Posterior cingulate gyrus (tissue), 11 donors: ENCODE results near the gene LCE2A.
"Not testable (repeated sequence)": the region's sequence is repeated elsewhere in the genome, so short reads cannot be mapped to it uniquely, and the experiment has no call there.

Source experiments
- DNase-seq, 10 donors: peaks; one replicate each; pipeline versions ENCODE4 v3.0.0 to v3.0.0-alpha.2; 2020 to 2021; ENCODE audit warnings: mixed read lengths in 3 of 10
- intact Hi-C: fragments of 100-400 bp; cut with DNase I; formaldehyde crosslinking; loops from one replicate; pipeline ENCODE4 v1.15.1; 2023

The LCE2A gene

DNA sequence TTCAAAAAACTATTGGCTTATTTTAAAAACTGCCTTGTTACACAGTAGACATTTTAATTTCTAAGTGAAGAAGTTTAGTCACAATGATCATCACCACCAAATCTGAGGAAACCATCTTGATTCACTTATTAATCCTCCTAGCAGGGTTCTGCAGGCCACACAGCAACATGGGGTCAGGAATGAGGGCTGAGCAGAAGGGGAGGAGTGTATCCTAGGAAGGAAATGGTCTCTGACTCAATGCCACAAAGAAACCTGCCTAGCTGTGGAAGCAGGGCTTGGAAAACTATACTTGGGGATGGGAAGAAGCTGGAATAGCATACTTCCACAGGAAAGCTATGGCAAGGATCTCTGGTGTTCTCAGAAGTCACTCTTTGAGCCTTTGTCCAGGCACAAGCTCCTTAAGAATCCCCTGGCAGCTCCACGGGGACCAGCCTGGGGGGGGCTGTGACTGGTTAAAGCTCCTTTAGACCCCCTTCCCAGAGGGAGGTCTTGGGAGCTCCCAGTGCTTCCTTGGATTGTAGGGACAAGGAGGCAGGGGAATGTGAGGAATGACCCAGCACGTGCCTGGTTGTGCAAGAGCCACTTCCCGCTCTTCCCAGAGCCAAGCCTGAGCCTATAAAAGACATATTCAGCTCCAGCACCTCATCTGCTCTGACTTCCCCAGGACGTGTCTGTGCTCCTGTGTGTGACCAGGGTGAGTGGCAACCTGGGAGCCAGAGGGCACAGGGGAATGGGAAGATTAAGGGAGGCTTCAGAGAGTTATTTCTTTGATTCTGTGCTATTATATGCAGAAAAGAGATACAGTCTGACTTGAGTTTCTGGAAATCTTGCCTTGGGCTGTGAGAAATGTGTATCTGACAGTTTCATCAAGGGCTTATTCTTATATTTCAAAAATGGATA, at the start of gene LCE2A:
TSS of gene LCE2A (plus strand) at position 645 of the 900 bp plus-strand sequence. CDS start 557 bp downstream, outside the sequence.
- intact Hi-C loops, result no loop called here
- DNase-seq, result no peak

- peak in 9 of 10 donors; percentile 17 to 88 (median 55) for DNase-seq
- intact Hi-C loops, result loop anchor here (5.0 kb wide), 2 partner anchors 318 to 568 kb away; partner anchors contain the start of gene SPRR4
Observed at GRCh38 chr1:152654110-152654509, 44.0 kb upstream of the LCE2A start.

DNA sequence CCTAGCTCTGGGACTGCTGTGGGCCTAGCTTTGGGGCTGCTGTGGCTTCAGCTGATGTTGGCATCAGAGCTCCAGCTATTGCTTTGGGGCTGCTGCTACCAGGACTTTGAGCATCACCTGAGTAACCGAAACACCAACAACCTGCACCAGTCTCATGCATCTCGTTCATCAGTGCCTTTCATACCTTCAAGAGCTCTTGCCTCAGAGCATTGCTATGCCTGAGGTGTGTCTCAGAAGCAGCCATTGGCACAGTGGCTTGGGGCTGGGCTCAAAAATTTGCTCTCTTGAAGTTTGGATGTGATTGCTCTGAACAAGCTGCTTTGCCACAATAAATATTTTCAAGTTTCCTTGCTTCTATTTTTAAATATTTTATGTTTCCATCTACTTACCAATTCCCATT, 41.7 kb upstream of the LCE2A start:
- DNase-seq, result no peak
- intact Hi-C loops, result no loop called here

- DNase-seq, result no peak
- intact Hi-C loops, result no loop called here
Observed at GRCh38 chr1:152657677-152658076, 40.5 kb upstream of the LCE2A start.

GRCh38 chr1:152658649-152659048, 39.5 kb upstream of the LCE2A start:
- no peak for DNase-seq
- intact Hi-C loops, result no loop called here

GRCh38 chr1:152663098-152663497, 35.0 kb upstream of the LCE2A start, which contains the start of gene LCE2D:
LCE2D (plus strand) TSS chr1:152663380; CDS start chr1:152664106, 726 bp downstream.
- DNase-seq, result no peak
- intact Hi-C loops, result no loop called here

- DNase-seq, intact Hi-C loops: not testable (repeated sequence)
Observed at GRCh38 chr1:152666171-152666570, 32.0 kb upstream of the LCE2A start.

DNA sequence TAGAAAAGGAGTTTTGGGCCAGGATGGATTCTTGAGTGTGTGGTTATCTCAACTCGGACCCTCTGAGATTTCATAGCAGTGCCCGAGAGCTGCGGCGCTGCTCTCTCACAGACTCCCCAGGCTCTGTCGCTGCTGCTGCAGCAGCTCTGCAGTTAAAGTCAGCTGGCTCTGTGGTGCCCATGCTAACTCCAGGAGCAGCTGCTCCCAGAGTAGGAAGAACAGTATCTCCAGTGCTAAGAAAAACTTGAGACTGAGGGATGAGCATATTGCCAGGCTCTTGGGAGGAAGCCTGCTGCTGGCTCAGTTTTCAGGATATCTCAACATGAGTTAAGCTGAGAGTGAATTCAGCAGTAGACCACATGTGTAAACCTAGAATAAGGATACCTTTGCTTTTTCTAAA, 30.5 kb upstream of the LCE2A start:
- DNase-seq, result peak in 8 of 10 donors; percentile 12 to 92 (median 46)
- intact Hi-C loops, result no loop called here

DNA sequence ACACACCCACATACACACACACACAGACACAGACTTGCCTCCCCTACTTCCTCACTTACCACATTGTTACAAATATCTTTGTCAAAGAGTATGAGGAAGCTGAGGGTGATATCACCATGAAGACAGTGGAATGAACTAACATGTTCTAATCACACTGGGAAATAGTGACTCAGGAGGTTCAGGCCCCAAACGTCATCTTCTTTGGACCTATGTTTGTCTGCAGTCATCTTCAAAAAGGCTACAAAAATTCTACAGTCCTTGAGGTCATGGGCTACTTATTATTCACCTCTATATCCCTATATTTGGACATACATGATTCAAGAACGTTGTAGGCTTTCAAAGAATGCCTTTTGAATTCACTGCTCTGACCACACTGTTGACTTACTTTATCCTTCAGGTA, 25.1 kb upstream of the LCE2A start:
- DNase-seq, result no peak
- intact Hi-C loops, result no loop called here

GRCh38 chr1:152674983-152675382, 23.2 kb upstream of the LCE2A start, which contains the start of gene LCE2C:
LCE2C (plus strand) TSS chr1:152675279; CDS start chr1:152676016, 737 bp downstream.
- intact Hi-C loops, DNase-seq: not testable (repeated sequence)

- intact Hi-C loops, result no loop called here
- DNase-seq, result peak in 1 of 10 donors; percentile 80
Observed at GRCh38 chr1:152679459-152679858, 18.7 kb upstream of the LCE2A start.

DNA sequence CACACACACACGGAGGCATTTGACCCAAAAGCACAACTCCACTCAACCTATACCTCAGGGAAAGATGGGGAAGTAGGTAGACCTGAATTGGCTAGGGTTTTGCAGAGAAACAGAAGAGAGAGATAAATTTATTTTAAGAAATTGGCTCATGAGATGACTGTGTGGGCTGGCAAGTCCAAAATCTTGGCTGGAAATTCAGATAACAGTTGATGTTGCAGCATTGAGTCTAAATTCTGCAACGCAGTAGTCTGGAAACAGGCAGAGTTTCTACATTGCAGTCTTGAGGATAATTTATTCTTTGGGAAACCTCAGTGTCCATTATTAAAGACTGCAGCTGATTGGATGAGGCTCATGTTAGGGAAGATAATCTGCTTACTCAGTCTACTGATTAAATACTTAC, 16.5 kb upstream of the LCE2A start:
- no peak for DNase-seq
- intact Hi-C loops, result no loop called here

- intact Hi-C loops, result no loop called here
- no peak for DNase-seq
Observed at GRCh38 chr1:152683846-152684245, 14.3 kb upstream of the LCE2A start.

DNA sequence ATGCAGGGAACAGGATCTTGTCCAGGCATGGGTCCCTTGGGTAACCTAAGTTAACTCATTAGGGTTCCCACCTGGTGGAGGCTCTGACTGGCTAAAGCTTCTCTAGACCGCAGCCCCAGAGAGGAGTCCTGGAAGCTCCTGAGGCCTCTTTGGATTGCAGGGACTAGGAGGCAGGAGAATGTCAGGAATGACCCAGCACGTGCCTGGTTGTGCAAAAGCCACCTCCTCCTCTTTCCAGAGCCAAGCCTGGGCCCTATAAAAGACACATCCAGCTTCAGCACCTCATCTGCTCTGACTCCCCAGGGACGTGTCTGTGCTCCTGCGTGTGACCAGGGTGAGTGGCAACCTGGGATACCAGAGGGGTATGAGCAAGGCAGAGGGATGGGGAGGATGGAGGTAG, 12.3 kb upstream of the LCE2A start, which contains the start of gene LCE2B:
TSS of gene LCE2B (plus strand) at position 301 of the 400 bp plus-strand sequence. CDS start 721 bp downstream, outside the sequence.
- intact Hi-C loops, DNase-seq: not testable (repeated sequence)

DNA sequence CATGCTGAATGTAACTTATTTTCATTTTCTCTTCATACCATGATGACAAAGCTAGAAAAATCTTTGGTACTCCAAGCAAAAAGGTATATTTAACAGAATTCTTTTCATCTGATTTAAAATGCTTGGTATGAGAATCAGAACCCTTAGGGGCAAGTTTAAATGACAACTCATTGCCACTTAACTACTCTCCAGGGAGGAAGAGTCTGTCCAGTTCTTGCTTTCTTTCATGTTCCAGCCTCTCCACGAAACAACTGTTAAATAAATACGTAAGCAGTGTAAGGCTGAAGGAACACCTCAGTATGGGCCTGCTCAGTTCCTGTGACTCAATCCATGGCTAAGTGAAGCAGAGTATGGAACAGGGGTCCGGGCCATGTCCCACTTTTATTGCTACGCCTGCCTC, 1.6 kb downstream of the LCE2A start:
- DNase-seq, result no peak

GRCh38 chr1:152707860-152708259, 9.7 kb downstream of the LCE2A start, which contains the start of gene LCE4A:
LCE4A (plus strand) TSS chr1:152708160; CDS start chr1:152709076, 916 bp downstream.
- DNase-seq, result no peak
- intact Hi-C loops, result no loop called here

More for the DNA sequence above, 1.6 kb downstream of the LCE2A start:
- intact Hi-C loops, result no loop called here

- intact Hi-C loops, result no loop called here
- no peak for DNase-seq
Observed at GRCh38 chr1:152718238-152718637, 20.1 kb downstream of the LCE2A start.

- intact Hi-C loops, result loop anchor here (5.0 kb wide), 1 partner anchor 52 kb away; the partner anchor contains the start of gene LCE1F
- DNase-seq, result no peak
Observed at GRCh38 chr1:152725261-152725660, 27.1 kb downstream of the LCE2A start.

DNA sequence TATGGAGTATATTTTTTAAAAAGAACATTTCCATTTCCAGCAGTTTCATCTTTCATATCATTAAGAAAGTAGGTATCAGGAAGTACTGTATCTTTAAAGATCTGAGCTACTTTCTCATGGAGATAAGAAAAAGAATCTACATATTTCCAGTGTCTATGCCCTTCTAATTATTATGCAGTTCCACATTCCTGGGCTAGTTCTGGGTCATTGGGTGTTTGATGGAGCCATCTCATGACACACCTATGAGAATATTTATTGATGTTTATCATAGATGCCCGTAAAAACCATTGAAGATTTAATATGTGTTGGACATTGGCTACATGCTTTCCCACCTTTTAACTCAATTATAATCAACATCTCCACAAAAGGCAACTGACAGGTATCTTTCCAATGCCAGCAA, 30.8 kb downstream of the LCE2A start:
- intact Hi-C loops, result loop anchor here (5.0 kb wide), 1 partner anchor 48 kb away; the partner anchor contains the start of gene LCE1F
- DNase-seq, result no peak

- intact Hi-C loops, result no loop called here
- DNase-seq, result no peak
Observed at GRCh38 chr1:152735648-152736047, 37.5 kb downstream of the LCE2A start.

- intact Hi-C loops, result no loop called here
- no peak for DNase-seq
Observed at GRCh38 chr1:152737997-152738396, 39.9 kb downstream of the LCE2A start.
